ENCODE results near the gene CBX8.

Gene CBX8

GRCh38 chr17:79825580-79825921 lies 28.7 kb upstream of the CBX8 start:
- no peaks in the 10 kb centered on the region for H3K4me1 ChIP-seq (ENCODE audit: insufficient read depth, low read length)
- H3K4me3 ChIP-seq (ENCODE audit: low read depth in 1 of 2, low read length in 2 of 2) = no peak overlapping the region
- no peaks in the 10 kb centered on the region for H3K27me3 ChIP-seq (ENCODE audit: control insufficient read depth in 1 of 2, insufficient read depth in 2 of 2, low read length in 2 of 2)
- no peak overlapping the region for H3K27ac ChIP-seq (ENCODE audit: low read depth, low read length)
- no peaks in the 10 kb centered on the region for H3K9me3 ChIP-seq (ENCODE audit: low read length)
- no peak overlapping the region for H3K9ac ChIP-seq (ENCODE audit: low read length)
- no peaks in the 10 kb centered on the region for H3K36me3 ChIP-seq (ENCODE audit: insufficient read depth, low read length)

- H3K36me3 ChIP-seq (ENCODE audit: insufficient read depth, low read length) = no peaks in the 10 kb centered on the region
- no peaks in the 10 kb centered on the region for H3K27me3 ChIP-seq (ENCODE audit: control insufficient read depth in 1 of 2, insufficient read depth in 2 of 2, low read length in 2 of 2)
- H3K4me1 ChIP-seq (ENCODE audit: insufficient read depth, low read length) = no peaks in the 10 kb centered on the region
- H3K4me3 ChIP-seq (ENCODE audit: low read depth in 1 of 2, low read length in 2 of 2) = no peak overlapping the region
- H3K27ac ChIP-seq (ENCODE audit: low read depth, low read length) = no peak overlapping the region
- no peaks in the 10 kb centered on the region for H3K9me3 ChIP-seq (ENCODE audit: low read length)
- H3K9ac ChIP-seq (ENCODE audit: low read length) = no peak overlapping the region
These were observed 28.2 kb upstream of the CBX8 start for GRCh38 chr17:79824893-79825579.

- Histone ChIP-seq H3K36me3 (ENCODE audit: insufficient read depth, low read length) (no peaks in the 10 kb centered on the region), H3K4me3 (ENCODE audit: low read depth in 1 of 2, low read length in 2 of 2) (no peak overlapping the region), H3K9ac (ENCODE audit: low read length) (no peak overlapping the region), H3K27me3 (ENCODE audit: control insufficient read depth in 1 of 2, insufficient read depth in 2 of 2, low read length in 2 of 2) (no peaks in the 10 kb centered on the region), H3K4me1 (ENCODE audit: insufficient read depth, low read length) (no peaks in the 10 kb centered on the region), H3K9me3 (ENCODE audit: low read length) (no peaks in the 10 kb centered on the region), H3K27ac (ENCODE audit: low read depth, low read length) (no peak overlapping the region)
These were observed 27.4 kb upstream of the CBX8 start for GRCh38 chr17:79824234-79824633.

- Histone ChIP-seq H3K27ac (ENCODE audit: low read depth, low read length) (no peak overlapping the region), H3K36me3 (ENCODE audit: insufficient read depth, low read length) (no peaks in the 10 kb centered on the region), H3K9ac (ENCODE audit: low read length) (no peak overlapping the region), H3K4me3 (ENCODE audit: low read depth in 1 of 2, low read length in 2 of 2) (no peak overlapping the region), H3K4me1 (ENCODE audit: insufficient read depth, low read length) (no peaks in the 10 kb centered on the region), H3K27me3 (ENCODE audit: control insufficient read depth in 1 of 2, insufficient read depth in 2 of 2, low read length in 2 of 2) (peaks cover 0 to 3% of the 10 kb centered on the region in 2 donors), H3K9me3 (ENCODE audit: low read length) (no peaks in the 10 kb centered on the region)
These were observed 25.8 kb upstream of the CBX8 start for GRCh38 chr17:79822583-79823124.

GRCh38 chr17:79821331-79822095 lies 24.6 kb upstream of the CBX8 start:
- Histone ChIP-seq H3K36me3 (ENCODE audit: insufficient read depth, low read length) (no peaks in the 10 kb centered on the region), H3K9me3 (ENCODE audit: low read length) (no peaks in the 10 kb centered on the region), H3K4me3 (ENCODE audit: low read depth in 1 of 2, low read length in 2 of 2) (no peak overlapping the region), H3K4me1 (ENCODE audit: insufficient read depth, low read length) (no peaks in the 10 kb centered on the region), H3K9ac (ENCODE audit: low read length) (no peak overlapping the region), H3K27ac (ENCODE audit: low read depth, low read length) (no peak overlapping the region), H3K27me3 (ENCODE audit: control insufficient read depth in 1 of 2, insufficient read depth in 2 of 2, low read length in 2 of 2) (peaks cover 0 to 3% of the 10 kb centered on the region in 2 donors)

GRCh38 chr17:79820959-79821330 lies 24.1 kb upstream of the CBX8 start:
- H3K9ac ChIP-seq (ENCODE audit: low read length) = no peak overlapping the region
- H3K27me3 ChIP-seq (ENCODE audit: control insufficient read depth in 1 of 2, insufficient read depth in 2 of 2, low read length in 2 of 2) = peaks cover 0 to 9% of the 10 kb centered on the region in 2 donors
- no peak overlapping the region for H3K27ac ChIP-seq (ENCODE audit: low read depth, low read length)
- H3K4me3 ChIP-seq (ENCODE audit: low read depth in 1 of 2, low read length in 2 of 2) = no peak overlapping the region
- H3K9me3 ChIP-seq (ENCODE audit: low read length) = no peaks in the 10 kb centered on the region
- no peaks in the 10 kb centered on the region for H3K4me1 ChIP-seq (ENCODE audit: insufficient read depth, low read length)
- no peaks in the 10 kb centered on the region for H3K36me3 ChIP-seq (ENCODE audit: insufficient read depth, low read length)

GRCh38 chr17:79819534-79820276 lies 22.8 kb upstream of the CBX8 start:
- Histone ChIP-seq H3K4me1 (ENCODE audit: insufficient read depth, low read length) (no peaks in the 10 kb centered on the region), H3K27me3 (ENCODE audit: control insufficient read depth in 1 of 2, insufficient read depth in 2 of 2, low read length in 2 of 2) (peaks cover 0 to 22% of the 10 kb centered on the region in 2 donors), H3K27ac (ENCODE audit: low read depth, low read length) (no peak overlapping the region), H3K9me3 (ENCODE audit: low read length) (no peaks in the 10 kb centered on the region), H3K36me3 (ENCODE audit: insufficient read depth, low read length) (no peaks in the 10 kb centered on the region), H3K9ac (ENCODE audit: low read length) (no peak overlapping the region), H3K4me3 (ENCODE audit: low read depth in 1 of 2, low read length in 2 of 2) (no peak overlapping the region)

GRCh38 chr17:79819085-79819484 lies 22.2 kb upstream of the CBX8 start:
- Histone ChIP-seq H3K27me3 (ENCODE audit: control insufficient read depth in 1 of 2, insufficient read depth in 2 of 2, low read length in 2 of 2) (peaks cover 5 to 28% of the 10 kb centered on the region in 2 donors), H3K27ac (ENCODE audit: low read depth, low read length) (no peak overlapping the region), H3K4me1 (ENCODE audit: insufficient read depth, low read length) (no peaks in the 10 kb centered on the region)

GRCh38 chr17:79818026-79818758 lies 21.3 kb upstream of the CBX8 start:
- Histone ChIP-seq H3K9ac (ENCODE audit: low read length) (no peak overlapping the region), H3K27ac (ENCODE audit: low read depth, low read length) (no peak overlapping the region), H3K36me3 (ENCODE audit: insufficient read depth, low read length) (no peaks in the 10 kb centered on the region), H3K9me3 (ENCODE audit: low read length) (no peaks in the 10 kb centered on the region), H3K4me3 (ENCODE audit: low read depth in 1 of 2, low read length in 2 of 2) (no peak overlapping the region), H3K4me1 (ENCODE audit: insufficient read depth, low read length) (no peaks in the 10 kb centered on the region), H3K27me3 (ENCODE audit: control insufficient read depth in 1 of 2, insufficient read depth in 2 of 2, low read length in 2 of 2) (peaks cover 5 to 33% of the 10 kb centered on the region in 2 donors)

More at GRCh38 chr17:79819085-79819484, 22.2 kb upstream of the CBX8 start:
- Histone ChIP-seq H3K9ac (ENCODE audit: low read length) (no peak overlapping the region), H3K36me3 (ENCODE audit: insufficient read depth, low read length) (no peaks in the 10 kb centered on the region), H3K9me3 (ENCODE audit: low read length) (no peaks in the 10 kb centered on the region), H3K4me3 (ENCODE audit: low read depth in 1 of 2, low read length in 2 of 2) (no peak overlapping the region)

- H3K9me3 ChIP-seq (ENCODE audit: low read length) = no peaks in the 10 kb centered on the region
- H3K36me3 ChIP-seq (ENCODE audit: insufficient read depth, low read length) = no peaks in the 10 kb centered on the region
- peaks cover 15% of the 10 kb centered on the region for H3K4me1 ChIP-seq (ENCODE audit: insufficient read depth, low read length)
- no peak overlapping the region for H3K4me3 ChIP-seq (ENCODE audit: low read depth in 1 of 2, low read length in 2 of 2)
- no peak overlapping the region for H3K27ac ChIP-seq (ENCODE audit: low read depth, low read length)
- H3K27me3 ChIP-seq (ENCODE audit: control insufficient read depth in 1 of 2, insufficient read depth in 2 of 2, low read length in 2 of 2) = peaks cover 25 to 54% of the 10 kb centered on the region in 2 donors
- H3K9ac ChIP-seq (ENCODE audit: low read length) = no peak overlapping the region
These were observed 19.1 kb upstream of the CBX8 start for GRCh38 chr17:79815836-79816461.

Measured in muscle layer of colon (tissue), 2 donors.